Measurements from ENCODE around the gene GPR62. TPM values are rescaled to one million over a fixed set of nuclear protein-coding genes. Genes with fewer than 3 reads are reported as not detected.

GPR62 gene
- total and polyA plus RNA-seq, 2 of the 8 experiments (the other 6 are each of a cell fraction or from before 2014, with no cell fraction given), result 0.22 to 0.29 TPM

DNA sequence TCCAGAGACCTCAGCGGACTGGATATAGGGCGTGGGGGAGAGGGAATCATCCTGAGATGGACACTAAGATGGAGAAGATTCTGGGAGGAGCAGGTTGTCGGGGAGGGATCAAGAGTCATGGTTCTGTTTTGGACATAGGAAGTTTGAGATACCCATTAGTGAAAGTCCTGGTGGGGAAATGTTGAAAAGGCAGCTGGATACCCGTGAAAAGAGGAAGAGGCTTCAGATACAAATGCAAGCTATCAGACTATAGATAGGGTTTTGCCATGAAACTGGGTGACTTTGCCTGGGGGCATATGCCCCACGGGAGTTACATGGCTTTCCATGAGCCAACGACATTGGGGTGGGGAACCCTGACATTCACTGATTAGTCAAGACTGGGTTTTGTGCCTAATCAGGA, 1.1 kb upstream of the GPR62 start:
- no peak overlapping the region for H2BK120ac ChIP-seq (replicated peaks; ENCODE audit: low read depth, low read length)
- H2BK20ac ChIP-seq (ENCODE audit: low read length), result no peak overlapping the region
- no peaks in the 10 kb centered on the region for H4K20me1 ChIP-seq (replicated peaks in 1 of 2; ENCODE audit: control insufficient read depth in 1 of 2, insufficient read depth in 2 of 2, low read length in 2 of 2)
- DNase-seq (ENCODE audit: low read depth in 1 of 2, low spot score in 2 of 2) (no peak), FAIRE-seq (no peak)
- CTCF ChIA-PET (ENCODE audit: partially characterized antibody), result interaction anchor here (1.5 to 5.7 kb wide), 6 partner anchors 9 to 99 kb away, joined by 5 to 29 read pairs (median 7); partner anchors contain the start of genes ABHD14A, ABHD14B, PARP3 and RRP9
- H3K9me3 ChIP-seq (ENCODE audit: insufficient read depth in 2 of 2, low read depth in 1 of 2, low read length in 1 of 2), result no peaks in the 10 kb centered on the region
- H3K56ac ChIP-seq (replicated peaks; ENCODE audit: insufficient read length, low read depth, low read length), result no peak overlapping the region
- H2BK12ac ChIP-seq (ENCODE audit: low read depth, low read length), result no peak overlapping the region
- no peak overlapping the region for H4K8ac ChIP-seq (ENCODE audit: extremely low read depth, insufficient read depth, low read length)
- no peaks in the 10 kb centered on the region for H3K36me3 ChIP-seq (ENCODE audit: control insufficient read depth in 2 of 4, insufficient read depth in 4 of 4, low read length in 3 of 4)
- H4K5ac ChIP-seq (ENCODE audit: insufficient read length, low read depth, low read length), result no peak overlapping the region
- no peak overlapping the region for H4K91ac ChIP-seq (replicated peaks; ENCODE audit: insufficient read length, low read length)
- H2BK15ac ChIP-seq (ENCODE audit: low read length), result no peak overlapping the region
- H3K18ac ChIP-seq (ENCODE audit: extremely low read depth, low read length), result no peak overlapping the region
- no peaks in the 10 kb centered on the region for H3K79me1 ChIP-seq (ENCODE audit: low read depth, low read length)
- peaks cover 0 to 15% (median 7%) of the 10 kb centered on the region in 4 experiments; a peak in 6 of 7 replicates for H3K4me1 ChIP-seq (replicated peaks in 1 of 4; ENCODE audit: control insufficient read depth in 3 of 4, insufficient read depth in 4 of 4, low read length in 3 of 4)
- H3K4ac ChIP-seq (replicated peaks; ENCODE audit: insufficient read length, low read depth, low read length), result no peak overlapping the region
- H2AK5ac ChIP-seq (ENCODE audit: low read depth, low read length), result no peak overlapping the region
- H2BK5ac ChIP-seq (ENCODE audit: low read depth, low read length), result no peak overlapping the region
- POLR2A ChIA-PET (ENCODE audit: partially characterized antibody), result interaction anchor here (1.9 to 15.7 kb wide), 5 partner anchors 9 to 39 kb away, joined by 6 to 148 read pairs (median 14); partner anchors contain the start of genes ACY1, PARP3, PCBP4 and RPL29
- H3K27me3 ChIP-seq (replicated peaks in 1 of 4; ENCODE audit: control insufficient read depth in 3 of 4, extremely low read depth in 1 of 4, insufficient read depth in 3 of 4, low read length in 3 of 4), result peaks cover 15 to 43% (median 35%) of the 10 kb centered on the region in 4 experiments
- H3K27ac ChIP-seq (ENCODE audit: low read depth, low read length), result no peak overlapping the region
- H3K23ac ChIP-seq (ENCODE audit: insufficient read length), result no peak overlapping the region
- no peak overlapping the region for H3K4me2 ChIP-seq (ENCODE audit: insufficient read depth in 1 of 2, low read depth in 2 of 2, low read length in 2 of 2)
- peaks cover 8% of the 10 kb centered on the region; the same call in 1 of the 2 replicates for H3K23me2 ChIP-seq (ENCODE audit: low read depth, low read length)
- H2AFZ ChIP-seq (ENCODE audit: low read length), result no peak overlapping the region
- no peak overlapping the region for H3K9ac ChIP-seq (replicated peaks in 1 of 4; ENCODE audit: extremely low read depth in 1 of 4, low read depth in 3 of 4, low read length in 3 of 4)
- WGBS, 2 experiments (ENCODE audit: extremely low coverage in 1 of 2, insufficient coverage in 1 of 2, insufficient read length in 1 of 2, insufficient replicate concordance in 2 of 2, low coverage in 1 of 2, low lambda C conversion rate in 2 of 2, missing lambda C conversion rate in 1 of 2), result 90% methylated on average over 6 of the region's 6 CpGs; no CpG with 5 or more reads in 1 of the 2 experiments
- no peak overlapping the region for H3K14ac ChIP-seq (ENCODE audit: insufficient read length)
- TF ChIP-seq, protein P1, sequence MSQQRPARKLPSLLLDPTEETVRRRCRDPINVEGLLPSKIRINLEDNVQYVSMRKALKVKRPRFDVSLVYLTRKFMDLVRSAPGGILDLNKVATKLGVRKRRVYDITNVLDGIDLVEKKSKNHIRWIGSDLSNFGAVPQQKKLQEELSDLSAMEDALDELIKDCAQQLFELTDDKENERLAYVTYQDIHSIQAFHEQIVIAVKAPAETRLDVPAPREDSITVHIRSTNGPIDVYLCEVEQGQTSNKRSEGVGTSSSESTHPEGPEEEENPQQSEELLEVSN (IDR thresholded peaks at IDR 0.05), result no peak
- TF ChIP-seq BRCA1 (IDR thresholded peaks at IDR 0.05; ENCODE audit: low read depth, low read length) (no peak), EZH2 (IDR thresholded peaks at IDR 0.05; ENCODE audit: low read depth, low read length, severe bottlenecking) (no peak), CHD1 (IDR thresholded peaks at IDR 0.05; ENCODE audit: low read depth, low read length) (no peak), NRF1 (IDR thresholded peaks at IDR 0.05; ENCODE audit: low read depth, low read length) (no peak), SRF (IDR thresholded peaks at IDR 0.05; ENCODE audit: low read depth, low read length) (no peak), CBX5 (IDR thresholded peaks at IDR 0.05; ENCODE audit: low read depth, low read length) (no peak), TBP (IDR thresholded peaks at IDR 0.05; ENCODE audit: low read depth, low read length) (no peak), KDM1A (IDR thresholded peaks at IDR 0.05; ENCODE audit: borderline replicate concordance, low read length) (no peak), PHF8 (conservative IDR thresholded peaks at IDR 0.05; ENCODE audit: low read depth, low read length) (no peak), KDM4A (IDR thresholded peaks at IDR 0.05; ENCODE audit: low read depth, low read length, severe bottlenecking) (no peak), HDAC6 (IDR thresholded peaks at IDR 0.05; ENCODE audit: low read depth, low read length) (no peak)
- H3K79me2 ChIP-seq (ENCODE audit: control insufficient read depth in 1 of 2, insufficient read depth in 2 of 2, low read length in 2 of 2), result no peaks in the 10 kb centered on the region
- H3K4me3 ChIP-seq (ENCODE audit: extremely low read depth in 1 of 4, insufficient read depth in 2 of 4, low read depth in 3 of 4, low read length in 4 of 4), result no peak overlapping the region

Measured in H1 (cell line).